H1 (cell line): ENCODE measurements around the gene ZC2HC1C. TPM values are rescaled to one million over a fixed set of nuclear protein-coding genes. Genes with fewer than 3 reads are reported as not detected.

Experiments
- CTCF ChIA-PET: fragments of 300-600 bp; sonication (Branson Sonifier 250); formaldehyde crosslinking; loops from one replicate; lab custom pipeline; 2021; ENCODE audit not compliant: partially characterized antibody; lab: Charles Lee
- POLR2A ChIA-PET: fragments of 300-600 bp; sonication (Branson Sonifier 250); formaldehyde crosslinking; loops from one replicate; lab custom pipeline; 2021; ENCODE audit warnings: inconsistent platforms; ENCODE audit not compliant: partially characterized antibody; lab: Charles Lee
- DNase-seq, 2 experiments: peaks; one replicate each; pipeline versions ENCODE4 v3.0.0 to v3.0.0-alpha.2; 2010 to 2022; ENCODE audit warnings: low spot score in 2 of 2, low read depth in 1 of 2, mixed read lengths in 1 of 2
- FAIRE-seq: peaks from 2 replicates; lab custom pipeline; 2011; peaks lifted over from hg19 to GRCh38; lab: Jason Lieb, UNC
- H2AFZ ChIP-seq: 2 replicates; pipeline ENCODE4 v1.8.1; 2012; ENCODE audit warnings: low read length, inconsistent platforms
- H2AK5ac ChIP-seq: 2 replicates; pipeline ENCODE4 v1.6.1; 2013; ENCODE audit warnings: low read depth, low read length
- H2BK120ac ChIP-seq: replicated peaks from 2 replicates; pipeline ENCODE3; 2013; ENCODE audit warnings: low read depth, low read length, inconsistent platforms
- H2BK12ac ChIP-seq: 2 replicates; pipeline ENCODE4 v1.6.1; 2013; ENCODE audit warnings: low read depth, low read length
- H2BK15ac ChIP-seq: 2 replicates; pipeline ENCODE4 v1.6.1; 2013; ENCODE audit warnings: low read length
- H2BK20ac ChIP-seq: 2 replicates; pipeline ENCODE4 v1.6.1; 2013; ENCODE audit warnings: low read length
- H2BK5ac ChIP-seq: 2 replicates; pipeline ENCODE4 v1.6.1; 2013; ENCODE audit warnings: low read depth, low read length
- H3K14ac ChIP-seq: 2 replicates; pipeline ENCODE4 v1.6.1; 2013; ENCODE audit warnings: inconsistent platforms; ENCODE audit not compliant: insufficient read length
- H3K18ac ChIP-seq: 2 replicates; pipeline ENCODE4 v1.6.1; 2013; ENCODE audit warnings: low read length; ENCODE audit errors: extremely low read depth
- H3K23ac ChIP-seq: 2 replicates; pipeline ENCODE4 v1.6.1; 2013; ENCODE audit warnings: inconsistent platforms; ENCODE audit not compliant: insufficient read length
- H3K23me2 ChIP-seq: 2 replicates; pipeline ENCODE4 v1.6.1; 2013; ENCODE audit warnings: low read depth, low read length
- H3K27ac ChIP-seq: 2 replicates; pipeline ENCODE4 v1.6.1; 2011; ENCODE audit warnings: low read depth, low read length, inconsistent platforms
- H3K27me3 ChIP-seq, 4 experiments: replicated peaks in 1 of 4; 1 replicate in 1 of 4; 2 replicates in 3 of 4; pipeline versions ENCODE4 v1.6.1 to v1.8.1; 2011 to 2013; ENCODE audit warnings: low read length in 3 of 4, mild to moderate bottlenecking in 3 of 4, inconsistent platforms in 2 of 4, mixed read lengths in 2 of 4, moderate library complexity in 1 of 4; ENCODE audit not compliant: control insufficient read depth in 3 of 4, insufficient read depth in 3 of 4; ENCODE audit errors: extremely low read depth in 1 of 4
- H3K36me3 ChIP-seq, 4 experiments: 2 replicates each; pipeline versions ENCODE4 v1.6.1 to v1.8.1; 2011 to 2013; ENCODE audit warnings: mild to moderate bottlenecking in 4 of 4, low read length in 3 of 4, moderate library complexity in 2 of 4, control low read depth in 1 of 4, inconsistent platforms in 1 of 4; ENCODE audit not compliant: insufficient read depth in 4 of 4, control insufficient read depth in 2 of 4
- H3K4ac ChIP-seq: replicated peaks from 2 replicates; pipeline ENCODE3; 2013; ENCODE audit warnings: low read length, low read depth, mixed read lengths, inconsistent platforms; ENCODE audit not compliant: insufficient read length
- H3K4me1 ChIP-seq, 4 experiments: replicated peaks in 1 of 4; 1 replicate in 1 of 4; 2 replicates in 3 of 4; pipeline versions ENCODE4 v1.6.1 to v1.8.1; 2011 to 2013; ENCODE audit warnings: low read length in 3 of 4, inconsistent platforms in 2 of 4, mixed read lengths in 1 of 4; ENCODE audit not compliant: insufficient read depth in 4 of 4, control insufficient read depth in 3 of 4
- H3K4me2 ChIP-seq, 2 experiments: 2 replicates each; pipeline versions ENCODE4 v1.6.1 to v1.8.1; 2011 to 2013; ENCODE audit warnings: low read depth in 2 of 2, low read length in 2 of 2, control low read depth in 1 of 2, inconsistent platforms in 1 of 2, mild to moderate bottlenecking in 1 of 2; ENCODE audit not compliant: insufficient read depth in 1 of 2
- H3K4me3 ChIP-seq, 4 experiments: fragments of 200-600, 300-600 bp in 1 of 4; sonication (generic), shearing (Covaris generic), sonication (Bioruptor Twin) in 1 of 4; 2 replicates each; pipeline versions ENCODE4 v1.5.1 to v1.8.1; 2011 to 2016; ENCODE audit warnings: low read length in 4 of 4, low read depth in 3 of 4, control low read depth in 2 of 4, inconsistent platforms in 2 of 4, mild to moderate bottlenecking in 2 of 4, mixed read lengths in 1 of 4, moderate library complexity in 1 of 4; ENCODE audit not compliant: insufficient read depth in 2 of 4; ENCODE audit errors: extremely low read depth in 1 of 4
- H3K56ac ChIP-seq: replicated peaks from 2 replicates; pipeline ENCODE3; 2013; ENCODE audit warnings: low read depth, mild to moderate bottlenecking, mixed read lengths, low read length, inconsistent platforms; ENCODE audit not compliant: insufficient read length
- H3K79me1 ChIP-seq: 2 replicates; pipeline ENCODE4 v1.6.1; 2013; ENCODE audit warnings: low read depth, low read length, control low read depth
- H3K79me2 ChIP-seq, 2 experiments: 2 replicates each; pipeline versions ENCODE4 v1.6.1 to v1.8.1; 2012 to 2013; ENCODE audit warnings: low read length in 2 of 2, mild to moderate bottlenecking in 2 of 2, inconsistent platforms in 1 of 2; ENCODE audit not compliant: insufficient read depth in 2 of 2, control insufficient read depth in 1 of 2
- H3K9ac ChIP-seq, 4 experiments: replicated peaks in 1 of 4; 1 replicate in 1 of 4; 2 replicates in 3 of 4; pipeline versions ENCODE4 v1.6.1 to v1.8.1; 2011 to 2013; ENCODE audit warnings: low read depth in 3 of 4, low read length in 3 of 4, control low read depth in 2 of 4, mild to moderate bottlenecking in 2 of 4, moderate library complexity in 2 of 4, inconsistent platforms in 1 of 4; ENCODE audit errors: extremely low read depth in 1 of 4
- H3K9me3 ChIP-seq, 2 experiments: 2 replicates each; pipeline versions ENCODE4 v1.6.1 to v1.8.1; 2012 to 2013; ENCODE audit warnings: mild to moderate bottlenecking in 2 of 2, moderate library complexity in 2 of 2, control low read depth in 1 of 2, inconsistent platforms in 1 of 2, low read depth in 1 of 2, low read length in 1 of 2, mixed read lengths in 1 of 2; ENCODE audit not compliant: insufficient read depth in 2 of 2
- H4K20me1 ChIP-seq, 2 experiments: replicated peaks in 1 of 2; 2 replicates each; pipeline versions ENCODE3 to v1.8.1; 2011 to 2013; ENCODE audit warnings: inconsistent platforms in 2 of 2, low read length in 2 of 2, mild to moderate bottlenecking in 1 of 2; ENCODE audit not compliant: insufficient read depth in 2 of 2, control insufficient read depth in 1 of 2
- H4K5ac ChIP-seq: 2 replicates; pipeline ENCODE4 v1.6.1; 2013; ENCODE audit warnings: low read length, low read depth, mixed read lengths, inconsistent platforms; ENCODE audit not compliant: insufficient read length
- H4K8ac ChIP-seq: 2 replicates; pipeline ENCODE4 v1.8.0; 2013; ENCODE audit warnings: mild to moderate bottlenecking, moderate library complexity, low read length, inconsistent platforms; ENCODE audit not compliant: insufficient read depth; ENCODE audit errors: extremely low read depth
- H4K91ac ChIP-seq: replicated peaks from 2 replicates; pipeline ENCODE3; 2013; ENCODE audit warnings: low read length, mixed read lengths, inconsistent platforms; ENCODE audit not compliant: insufficient read length
- ASH2L ChIP-seq: fragments of 200-600, 300-600 bp; sonication (generic); IDR thresholded peaks from one replicate; pipeline ENCODE4 v1.7.1; 2017; ENCODE audit warnings: low read length
- ATF2 ChIP-seq: IDR thresholded peaks from 2 replicates; pipeline ENCODE4 v1.6.1; 2012; ENCODE audit warnings: low read length, inconsistent platforms
- BACH1 ChIP-seq: IDR thresholded peaks from 2 replicates; pipeline ENCODE4 v1.6.1; 2012; ENCODE audit warnings: low read length, improper control_type of control experiment
- CTBP2 ChIP-seq: IDR thresholded peaks from 2 replicates; pipeline ENCODE4 v1.7.0; 2011; ENCODE audit warnings: borderline replicate concordance, mild to moderate bottlenecking, moderate library complexity, mixed read lengths, low read length; ENCODE audit not compliant: insufficient read depth, insufficient read length
- EP300 ChIP-seq, 2 experiments: IDR thresholded peaks; 1 replicate in 1 of 2; 2 replicates in 1 of 2; pipeline ENCODE4 v1.6.1; 2011 to 2012; ENCODE audit warnings: low read depth in 2 of 2, low read length in 2 of 2, mild to moderate bottlenecking in 2 of 2, borderline replicate concordance in 1 of 2, inconsistent platforms in 1 of 2, moderate library complexity in 1 of 2
- RXRA ChIP-seq: IDR thresholded peaks from 2 replicates; pipeline ENCODE4 v1.6.1; 2011; ENCODE audit warnings: low read depth, mild to moderate bottlenecking, low read length, moderate library complexity; ENCODE audit not compliant: insufficient read depth
- SUZ12 ChIP-seq: fragments of 200-600 bp; sonication (generic); IDR thresholded peaks from 2 replicates; pipeline ENCODE4 v1.6.1; 2012; ENCODE audit warnings: mild to moderate bottlenecking, inconsistent platforms, low read length, moderate library complexity, mixed read lengths
- WGBS, 2 experiments: shearing (Covaris generic) in 1 of 2; methylation state at CpG; one replicate each; pipeline versions ENCODE4 v1.1.6 to v1.1.7; 2013 to 2015; ENCODE audit warnings: low lambda C conversion rate in 2 of 2, mixed read lengths in 2 of 2, inconsistent platforms in 1 of 2, low coverage in 1 of 2, missing lambda C conversion rate in 1 of 2; ENCODE audit not compliant: insufficient replicate concordance in 2 of 2, insufficient coverage in 1 of 2, insufficient read length in 1 of 2; ENCODE audit errors: extremely low coverage in 1 of 2, missing lambda C conversion rate in 1 of 2; 5-methylcytosine and 5-hydroxymethylcytosine counted together
- polyA plus RNA-seq, 7 experiments: library from polyadenylated mRNA; depleted of rRNA in 3 of 7; stranded (reverse) in 5 of 7; unstranded in 2 of 7; fragments of >200 nt in 5 of 7; fragments of 200-250 nt in 2 of 7; gene quantifications; 1 replicate in 5 of 7; 2 replicates in 1 of 7; 4 replicates in 1 of 7; pipeline versions ENCODE4 v1.2.1 to v1.2.3, GENCODE V29; 2011 to 2013; ENCODE audit warnings: missing spikeins in 2 of 7, mixed read lengths in 2 of 7
- total RNA-seq: library from RNA; stranded (reverse); fragmentation: NEBNext Ultra II Directional; extraction: Animal tissue kit (Norgen Biotek cat#: 25700); gene quantifications from 2 replicates; pipeline ENCODE4 v1.2.1, GENCODE V29; 2021

Gene ZC2HC1C
- total and polyA plus RNA-seq, 2 of the 8 experiments (the other 6 are each of a cell fraction or from before 2014, with no cell fraction given) = 0.57 to 1.2 TPM

- Histone ChIP-seq H3K4me3 (no peak overlapping the region), H3K27ac (no peak overlapping the region), H3K4me2 (no peak overlapping the region), H4K5ac (no peak overlapping the region), H3K9ac (no peak overlapping the region), H3K36me3 (peaks cover 6 to 45% (median 26%) of the 10 kb centered on the region in 4 experiments), H2BK120ac (no peak overlapping the region), H2BK5ac (no peak overlapping the region), H2BK12ac (no peak overlapping the region), H3K79me1 (no peaks in the 10 kb centered on the region), H3K23ac (no peak overlapping the region), H3K23me2 (no peaks in the 10 kb centered on the region), H3K18ac (no peak overlapping the region), H4K20me1 (no peaks in the 10 kb centered on the region), H2AK5ac (no peak overlapping the region), H3K56ac (no peak overlapping the region), H3K27me3 (no peaks in the 10 kb centered on the region), H4K91ac (no peak overlapping the region), H3K79me2 (no peaks in the 10 kb centered on the region), H2BK20ac (no peak overlapping the region), H3K4me1 (no peaks in the 10 kb centered on the region; a peak in 2 of 7 replicates), H2AFZ (no peak overlapping the region), H3K4ac (no peak overlapping the region), H4K8ac (no peak overlapping the region), H3K9me3 (no peaks in the 10 kb centered on the region), H3K14ac (no peak overlapping the region), H2BK15ac (no peak overlapping the region)
- DNase-seq (no peak), FAIRE-seq (no peak)
- ChIA-PET POLR2A (interaction anchor here (1.3 kb wide), 1 partner anchor 186 kb away, joined by 4 read pairs; no protein-coding TSS in a partner anchor), CTCF (interaction anchor here (0.9 to 10.6 kb wide), 7 partner anchors 67 to 208 kb away, joined by 4 to 98 read pairs (median 6); no protein-coding TSS in a partner anchor)
- WGBS, 2 experiments = 100% methylated on average over 3 of the region's 3 CpGs; no CpG with 5 or more reads in 1 of the 2 experiments
- TF ChIP-seq SUZ12 (no peak), ASH2L (no peak), RXRA (no peak), ATF2 (no peak), BACH1 (no peak), EP300 (IDR thresholded peaks at IDR 0.05; ENCODE audit: borderline replicate concordance in 1 of 2, low read depth in 2 of 2, low read length in 2 of 2) (no peak), CTBP2 (no peak)
Observed at GRCh38 chr14:75090353-75090752, 20.9 kb downstream of the ZC2HC1C start.
